Measurements from ENCODE around the gene HNRNPM.

Gene HNRNPM

DNA sequence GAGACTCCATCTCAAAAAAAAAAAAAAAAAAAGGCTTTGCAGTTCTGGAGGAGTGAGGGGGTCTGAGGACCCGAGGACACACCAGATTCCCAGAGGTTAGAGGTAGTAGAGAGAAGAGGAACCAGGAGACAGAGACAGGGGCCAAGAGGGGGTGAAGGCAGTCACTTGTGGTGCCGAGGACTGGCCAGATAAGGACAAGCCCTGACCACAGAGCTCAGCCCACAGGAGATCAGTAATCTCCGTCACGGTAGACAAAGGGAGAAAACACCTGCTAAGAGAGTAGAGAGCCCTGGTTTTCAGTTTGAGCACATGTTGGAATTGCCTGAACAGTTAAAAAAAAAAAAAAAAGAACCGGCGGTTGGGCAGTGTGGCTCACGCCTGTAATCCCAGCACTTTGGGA lies 59.4 kb downstream of the HNRNPM start:
- Histone ChIP-seq H3K9me3 (ENCODE audit: insufficient read depth, low read depth, low read length) (no peaks in the 10 kb centered on the region), H3K4me3 (ENCODE audit: low read length) (no peak overlapping the region), H3K4me1 (ENCODE audit: insufficient read depth, low read length) (no peaks in the 10 kb centered on the region), H3K36me3 (ENCODE audit: insufficient read depth, low read length) (no peaks in the 10 kb centered on the region), H3K27ac (ENCODE audit: low read depth, low read length) (no peak overlapping the region), H3K9ac (ENCODE audit: low read depth, low read length) (no peak overlapping the region), H3K27me3 (ENCODE audit: insufficient read depth, low read length) (no peaks in the 10 kb centered on the region)
- 86% methylated on average over 7 of the region's 7 CpGs for WGBS

DNA sequence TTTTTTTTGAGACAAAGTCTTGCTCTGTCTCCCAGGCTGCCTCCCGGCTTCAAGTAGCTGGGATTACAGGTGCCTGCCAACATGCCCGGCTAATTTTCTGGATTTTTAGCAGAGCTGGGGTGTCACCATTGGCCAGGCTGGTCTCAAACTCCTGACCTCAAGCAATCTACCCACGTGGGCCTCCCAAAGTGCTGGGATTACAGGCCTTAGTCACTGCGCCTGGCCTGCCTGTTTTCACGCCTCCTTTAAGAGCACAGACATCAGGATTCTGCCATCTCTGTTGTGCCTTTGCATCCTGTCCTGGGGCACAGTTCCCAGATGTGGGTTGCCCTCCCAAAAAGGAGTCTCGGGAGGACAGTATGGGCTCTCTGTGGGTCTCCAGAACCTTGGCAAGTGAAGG lies 60.1 kb downstream of the HNRNPM start:
- Histone ChIP-seq H3K27me3 (ENCODE audit: insufficient read depth, low read length) (no peaks in the 10 kb centered on the region), H3K9me3 (ENCODE audit: insufficient read depth, low read depth, low read length) (no peaks in the 10 kb centered on the region), H3K27ac (ENCODE audit: low read depth, low read length) (no peak overlapping the region), H3K36me3 (ENCODE audit: insufficient read depth, low read length) (no peaks in the 10 kb centered on the region), H3K4me1 (ENCODE audit: insufficient read depth, low read length) (no peaks in the 10 kb centered on the region), H3K9ac (ENCODE audit: low read depth, low read length) (no peak overlapping the region), H3K4me3 (ENCODE audit: low read length) (no peak overlapping the region)
- WGBS = 83% methylated on average over 6 of the region's 6 CpGs

DNA sequence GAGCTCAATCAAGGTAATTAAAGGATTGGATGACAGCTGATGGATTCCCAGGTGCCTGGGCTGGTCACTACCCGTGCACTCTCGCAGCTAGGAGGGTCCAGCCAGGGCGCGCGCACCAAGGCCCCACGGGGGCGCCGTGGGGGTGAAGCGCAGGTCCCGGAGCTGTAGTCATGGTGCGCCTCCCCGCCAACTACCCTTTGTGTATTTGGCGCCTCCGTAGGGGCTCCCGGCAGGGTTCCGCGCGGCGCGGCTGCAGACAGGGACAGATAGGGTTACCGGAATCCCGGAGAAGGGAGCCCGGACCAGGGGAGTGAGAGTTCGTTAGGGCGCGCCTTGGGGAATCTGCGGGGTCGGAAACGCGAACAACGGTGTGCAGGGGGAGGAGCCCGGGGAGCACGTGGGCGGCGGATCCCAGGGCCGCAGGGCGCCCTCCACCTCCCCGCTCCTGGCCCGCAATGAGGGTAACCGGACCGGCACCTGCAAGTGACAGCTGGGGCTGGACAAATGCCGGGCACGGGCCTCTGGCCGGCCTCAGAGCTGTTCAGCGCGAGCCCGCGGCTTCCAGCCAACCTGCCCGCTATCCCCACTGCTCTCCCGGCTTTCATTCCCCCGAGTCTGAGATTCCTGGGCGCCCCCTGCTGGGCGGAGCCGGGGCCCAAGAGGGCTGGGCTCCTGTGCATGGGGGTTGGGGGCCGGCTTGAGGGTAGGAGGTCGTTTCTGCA lies 61.1 kb downstream of the HNRNPM start:
- Histone ChIP-seq H3K27ac (ENCODE audit: low read depth, low read length) (peak overlapping the region; percentile 70), H3K4me3 (ENCODE audit: low read length) (peak overlapping the region; percentile 61), H3K9ac (ENCODE audit: low read depth, low read length) (peak overlapping the region; percentile 82), H3K36me3 (ENCODE audit: insufficient read depth, low read length) (no peaks in the 10 kb centered on the region), H3K9me3 (ENCODE audit: insufficient read depth, low read depth, low read length) (no peaks in the 10 kb centered on the region), H3K27me3 (ENCODE audit: insufficient read depth, low read length) (no peaks in the 10 kb centered on the region), H3K4me1 (ENCODE audit: insufficient read depth, low read length) (no peaks in the 10 kb centered on the region)
- 1% methylated on average over 56 of the region's 56 CpGs for WGBS

DNA sequence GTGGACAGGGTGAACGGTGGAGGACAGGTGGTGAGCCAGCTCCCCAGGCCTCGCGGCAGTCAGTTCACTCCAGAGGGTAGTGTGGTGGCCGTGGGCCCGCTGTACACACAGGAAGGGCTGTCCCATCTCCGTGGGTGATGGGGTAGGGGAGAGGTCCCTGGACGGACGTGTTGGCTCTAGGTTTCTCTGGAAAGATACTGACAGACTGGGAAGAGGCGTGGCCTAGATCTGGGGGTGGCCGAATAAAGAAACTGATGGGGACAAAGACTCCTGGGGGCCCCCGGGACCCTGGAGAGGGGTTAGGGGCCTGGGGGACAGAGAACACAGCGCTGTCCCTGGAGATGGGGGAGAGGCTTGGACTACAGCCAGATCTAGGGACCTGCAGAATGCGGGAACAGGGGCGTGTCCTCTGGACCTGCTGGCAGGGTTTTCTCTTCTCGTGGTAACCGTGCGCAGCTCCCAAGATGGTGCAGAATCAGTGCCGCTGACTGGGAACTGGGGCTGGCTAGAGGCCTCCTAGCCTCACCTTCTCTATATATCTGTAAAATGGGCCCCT lies 61.7 kb downstream of the HNRNPM start:
- no peak overlapping the region for H3K27ac ChIP-seq (ENCODE audit: low read depth, low read length)
- WGBS = 36% methylated on average over 18 of the region's 18 CpGs

DNA sequence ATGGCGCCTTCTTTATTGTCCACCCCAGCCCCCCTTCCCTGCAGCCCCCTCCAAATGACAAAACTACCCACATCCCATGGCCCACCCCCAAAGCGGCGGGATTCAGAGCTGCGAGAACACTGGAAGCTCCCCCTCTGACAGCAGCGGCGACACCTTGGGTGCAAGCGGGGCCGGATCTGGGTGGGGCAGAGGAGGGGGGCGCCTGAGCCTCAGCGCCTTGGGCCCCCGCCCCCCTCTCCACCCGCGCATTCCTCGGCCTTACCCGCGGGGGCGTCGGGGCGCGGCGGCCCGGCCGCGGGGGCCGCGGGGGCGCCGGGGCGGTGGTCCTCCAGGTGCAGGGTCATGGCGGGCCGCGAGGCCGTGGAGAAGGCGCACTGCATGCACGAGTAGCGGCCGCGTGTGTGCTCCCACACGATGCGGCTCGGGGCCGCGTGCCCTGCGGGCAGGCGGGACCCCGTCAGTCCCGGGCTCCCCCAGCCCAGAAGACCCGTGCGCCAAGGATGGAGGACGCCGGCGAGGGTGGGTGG lies 65.9 kb downstream of the HNRNPM start:
- no peak overlapping the region for H3K9ac ChIP-seq (ENCODE audit: low read depth, low read length)
- 96% methylated on average over 52 of the region's 52 CpGs for WGBS
- no peaks in the 10 kb centered on the region for H3K27me3 ChIP-seq (ENCODE audit: insufficient read depth, low read length)
- no peaks in the 10 kb centered on the region for H3K4me1 ChIP-seq (ENCODE audit: insufficient read depth, low read length)
- H3K9me3 ChIP-seq (ENCODE audit: insufficient read depth, low read depth, low read length) = no peaks in the 10 kb centered on the region
- no peak overlapping the region for H3K4me3 ChIP-seq (ENCODE audit: low read length)
- H3K27ac ChIP-seq (ENCODE audit: low read depth, low read length) = no peak overlapping the region
- H3K36me3 ChIP-seq (ENCODE audit: insufficient read depth, low read length) = peaks cover 4% of the 10 kb centered on the region; the same call in 1 of the 2 replicates

More for the DNA sequence above, 61.7 kb downstream of the HNRNPM start:
- Histone ChIP-seq H3K9ac (ENCODE audit: low read depth, low read length) (no peak overlapping the region), H3K9me3 (ENCODE audit: insufficient read depth, low read depth, low read length) (no peaks in the 10 kb centered on the region), H3K4me3 (ENCODE audit: low read length) (peak overlapping the region; percentile 61), H3K36me3 (ENCODE audit: insufficient read depth, low read length) (peaks cover 4% of the 10 kb centered on the region; the same call in 1 of the 2 replicates), H3K4me1 (ENCODE audit: insufficient read depth, low read length) (no peaks in the 10 kb centered on the region), H3K27me3 (ENCODE audit: insufficient read depth, low read length) (no peaks in the 10 kb centered on the region)

DNA sequence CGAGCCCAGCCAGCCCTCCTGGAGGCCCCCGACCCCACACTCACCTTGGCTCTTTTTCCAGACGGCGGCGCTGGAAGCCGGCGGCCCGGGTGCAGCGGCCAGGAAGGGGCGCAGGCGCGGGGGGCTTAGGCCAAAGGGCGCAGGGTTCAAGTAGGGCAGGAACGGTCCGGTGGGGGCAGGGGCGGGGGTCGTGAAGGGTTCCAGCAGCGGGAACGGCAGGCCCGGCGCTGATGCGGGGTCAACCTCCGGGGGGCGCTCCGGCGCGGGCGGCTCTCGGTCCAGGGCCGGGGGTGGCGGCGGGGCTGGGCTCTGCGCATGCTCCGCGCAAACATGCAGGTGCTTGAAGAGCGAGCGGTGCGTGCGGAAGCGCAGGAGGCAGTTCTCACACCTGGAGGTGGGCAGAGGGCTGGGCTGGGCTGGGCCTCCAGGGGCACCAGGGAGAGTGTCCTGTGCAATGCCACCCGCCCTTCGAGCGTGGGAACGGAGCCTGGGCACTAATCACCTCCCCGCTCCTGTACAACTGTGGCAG lies 66.9 kb downstream of the HNRNPM start:
- Histone ChIP-seq H3K27ac (ENCODE audit: low read depth, low read length) (no peak overlapping the region), H3K4me3 (ENCODE audit: low read length) (no peak overlapping the region; the same call in 1 of the 2 replicates), H3K27me3 (ENCODE audit: insufficient read depth, low read length) (no peaks in the 10 kb centered on the region), H3K9me3 (ENCODE audit: insufficient read depth, low read depth, low read length) (no peaks in the 10 kb centered on the region), H3K9ac (ENCODE audit: low read depth, low read length) (no peak overlapping the region), H3K4me1 (ENCODE audit: insufficient read depth, low read length) (no peaks in the 10 kb centered on the region), H3K36me3 (ENCODE audit: insufficient read depth, low read length) (peaks cover 4% of the 10 kb centered on the region; the same call in 1 of the 2 replicates)
- 96% methylated on average over 45 of the region's 45 CpGs for WGBS

DNA sequence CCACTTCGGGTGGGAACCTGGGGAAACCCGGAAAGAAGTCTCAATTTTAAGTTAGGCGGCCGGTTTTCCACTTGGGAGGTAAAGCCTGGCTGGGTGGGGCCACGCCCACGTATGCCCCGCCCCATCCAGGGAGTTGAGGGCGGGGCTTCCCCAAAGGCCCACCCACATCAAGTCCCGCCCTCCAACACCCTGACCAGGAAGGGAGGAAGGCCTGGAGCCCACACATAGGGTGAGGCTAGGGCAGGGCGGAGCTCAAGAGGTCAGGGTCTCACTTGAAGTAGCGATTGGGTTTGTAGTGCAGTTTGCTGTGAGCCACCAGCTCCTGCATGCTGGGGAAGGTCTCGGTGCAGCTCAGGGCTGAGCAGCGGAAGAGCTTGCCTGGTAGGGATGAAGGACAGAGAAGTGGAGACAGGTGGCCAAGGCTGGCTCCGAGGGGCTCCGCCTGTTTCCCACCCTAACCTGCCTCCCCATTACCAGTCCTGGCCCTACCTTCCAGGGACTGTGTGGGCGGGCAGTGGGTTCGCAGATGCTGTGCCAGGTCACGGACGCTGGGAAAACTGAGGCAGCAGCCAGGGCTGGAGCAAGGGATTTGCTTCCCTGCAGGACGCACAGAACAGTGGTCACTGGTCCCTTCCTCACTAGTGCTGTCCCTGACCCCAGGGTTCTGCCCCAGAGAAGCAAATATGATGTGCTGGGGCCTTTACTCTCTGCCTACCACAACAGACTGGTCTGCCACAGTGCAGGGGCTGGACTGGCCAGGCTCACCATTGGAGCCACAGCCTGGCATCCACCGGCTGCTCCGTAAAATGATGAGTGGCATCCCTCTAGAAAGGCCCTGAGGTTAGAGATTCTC lies 67.6 kb downstream of the HNRNPM start:
- H3K27me3 ChIP-seq (ENCODE audit: insufficient read depth, low read length) = no peaks in the 10 kb centered on the region
- 88% methylated on average over 22 of the region's 22 CpGs for WGBS
- no peak overlapping the region; the same call in 1 of the 2 replicates for H3K4me3 ChIP-seq (ENCODE audit: low read length)
- H3K4me1 ChIP-seq (ENCODE audit: insufficient read depth, low read length) = no peaks in the 10 kb centered on the region
- peaks cover 4% of the 10 kb centered on the region; the same call in 1 of the 2 replicates for H3K36me3 ChIP-seq (ENCODE audit: insufficient read depth, low read length)
- no peak overlapping the region; the same call in 1 of the 2 replicates for H3K27ac ChIP-seq (ENCODE audit: low read depth, low read length)
- H3K9me3 ChIP-seq (ENCODE audit: insufficient read depth, low read depth, low read length) = no peaks in the 10 kb centered on the region
- H3K9ac ChIP-seq (ENCODE audit: low read depth, low read length) = no peak overlapping the region

DNA sequence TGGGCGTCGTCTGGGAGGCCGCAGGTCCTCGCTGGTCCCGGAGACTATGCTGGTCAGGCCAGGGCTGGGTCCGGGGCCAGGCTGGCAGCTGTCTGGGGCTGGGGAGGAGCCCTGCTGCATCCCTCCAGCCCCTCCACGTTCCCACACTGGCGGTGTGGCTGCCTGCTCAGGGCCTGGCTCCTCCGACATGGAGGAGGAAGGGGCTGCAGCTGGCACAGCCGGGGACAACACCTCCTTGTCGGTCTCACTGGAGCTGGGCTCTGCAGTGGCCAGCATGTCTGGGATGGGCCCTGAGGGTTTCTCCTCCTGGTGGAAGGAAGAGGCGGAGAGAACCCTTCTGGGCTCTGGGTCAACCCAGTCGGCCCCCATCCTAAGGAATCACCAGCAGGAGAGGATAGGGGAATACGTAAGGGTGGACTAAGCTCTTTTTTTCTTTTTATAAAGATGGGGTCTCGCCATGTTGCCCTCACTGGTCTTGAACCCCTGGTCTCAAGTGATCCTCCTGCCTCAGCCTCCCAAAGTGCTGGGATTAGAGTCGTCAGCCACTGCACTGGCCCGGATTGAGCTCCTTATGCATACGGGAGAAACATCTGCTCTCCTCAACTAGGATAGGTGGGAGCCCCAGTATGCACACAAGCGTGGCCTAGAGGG lies 68.4 kb downstream of the HNRNPM start:
- Histone ChIP-seq H3K9me3 (ENCODE audit: insufficient read depth, low read depth, low read length) (no peaks in the 10 kb centered on the region), H3K4me1 (ENCODE audit: insufficient read depth, low read length) (no peaks in the 10 kb centered on the region), H3K4me3 (ENCODE audit: low read length) (peak overlapping the region; percentile 89), H3K9ac (ENCODE audit: low read depth, low read length) (peak overlapping the region; percentile 52), H3K36me3 (ENCODE audit: insufficient read depth, low read length) (peaks cover 4% of the 10 kb centered on the region; the same call in 1 of the 2 replicates), H3K27me3 (ENCODE audit: insufficient read depth, low read length) (no peaks in the 10 kb centered on the region), H3K27ac (ENCODE audit: low read depth, low read length) (peak overlapping the region; percentile 98)
- 70% methylated on average over 19 of the region's 19 CpGs for WGBS

DNA sequence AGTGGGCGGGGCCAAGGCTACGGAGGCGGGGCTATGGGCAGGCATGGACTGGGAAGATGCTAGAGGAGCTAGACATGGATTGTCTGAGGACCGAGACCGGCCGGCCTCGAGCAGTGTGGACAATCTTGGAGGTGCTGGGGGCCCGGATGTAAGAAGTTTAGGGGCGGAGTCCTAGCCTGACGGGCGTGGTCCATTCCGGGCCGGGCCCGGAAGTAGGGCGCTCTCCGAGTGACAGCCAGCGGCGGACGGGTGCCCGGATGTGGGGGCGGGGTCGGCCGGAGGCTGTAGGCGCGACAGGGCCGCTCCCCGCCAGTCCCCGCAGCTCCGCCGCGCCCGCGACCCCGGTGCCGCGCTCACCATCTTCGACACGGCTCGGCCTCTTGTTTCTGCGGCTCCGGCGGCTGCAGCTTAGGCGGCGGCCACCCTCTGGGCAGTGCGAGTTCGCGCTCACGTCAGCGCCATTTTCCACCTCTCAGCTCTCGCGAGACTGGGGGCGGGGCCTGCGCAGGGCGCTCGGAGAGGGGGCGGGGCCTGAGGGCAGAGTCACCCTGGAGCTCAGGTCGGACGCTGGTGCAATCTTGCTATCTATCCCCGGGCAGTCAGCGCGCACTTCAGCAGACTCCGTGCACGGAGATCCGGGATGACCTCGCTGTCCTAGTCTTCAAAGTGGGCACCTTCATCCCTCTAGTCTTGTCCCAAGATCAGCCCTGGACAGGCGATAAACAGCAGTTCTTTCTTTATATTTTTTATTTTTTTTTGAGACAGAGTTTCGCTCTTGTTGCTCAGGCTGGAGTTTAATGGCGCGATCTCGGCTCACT lies 69.1 kb downstream of the HNRNPM start, which contains the start of gene ZNF414:
ZNF414 (minus strand) TSS at position 481 of the 818 bp plus-strand sequence; CDS start at position 360, 121 bp downstream.
- Histone ChIP-seq H3K9me3 (ENCODE audit: insufficient read depth, low read depth, low read length) (no peaks in the 10 kb centered on the region), H3K4me3 (ENCODE audit: low read length) (peak within 1 kb of the TSS; percentile 89), H3K36me3 (ENCODE audit: insufficient read depth, low read length) (peaks cover 4% of the 10 kb centered on the region; the same call in 1 of the 2 replicates), H3K9ac (ENCODE audit: low read depth, low read length) (peak within 1 kb of the TSS; percentile 95), H3K4me1 (ENCODE audit: insufficient read depth, low read length) (no peaks in the 10 kb centered on the region), H3K27me3 (ENCODE audit: insufficient read depth, low read length) (no peaks in the 10 kb centered on the region), H3K27ac (ENCODE audit: low read depth, low read length) (peak within 1 kb of the TSS; percentile 98)
- WGBS = 4% methylated on average over 70 of the region's 70 CpGs

All from HUES64 (cell line).